ENCODE data around the gene RUNX1.

GRCh38 chr21:34881421-34881820, 167.7 kb downstream of the RUNX1 start:
- TF ChIP-seq CTCF (IDR thresholded peaks at IDR 0.05; ENCODE audit: low read depth, low read length) (no peak), POLR2A (IDR thresholded peaks at IDR 0.05; ENCODE audit: extremely low read depth, insufficient read length) (no peak), MAX (IDR thresholded peaks at IDR 0.05; ENCODE audit: low read depth, low read length) (no peak), MYC (IDR thresholded peaks at IDR 0.05; ENCODE audit: low read depth, low read length) (no peak)
